ENCODE results near the gene ZNF468.
"Not testable (repeated sequence)": the region's sequence is repeated elsewhere in the genome, so short reads cannot be mapped to it uniquely, and the experiment has no call there.

Gene ZNF468

DNA sequence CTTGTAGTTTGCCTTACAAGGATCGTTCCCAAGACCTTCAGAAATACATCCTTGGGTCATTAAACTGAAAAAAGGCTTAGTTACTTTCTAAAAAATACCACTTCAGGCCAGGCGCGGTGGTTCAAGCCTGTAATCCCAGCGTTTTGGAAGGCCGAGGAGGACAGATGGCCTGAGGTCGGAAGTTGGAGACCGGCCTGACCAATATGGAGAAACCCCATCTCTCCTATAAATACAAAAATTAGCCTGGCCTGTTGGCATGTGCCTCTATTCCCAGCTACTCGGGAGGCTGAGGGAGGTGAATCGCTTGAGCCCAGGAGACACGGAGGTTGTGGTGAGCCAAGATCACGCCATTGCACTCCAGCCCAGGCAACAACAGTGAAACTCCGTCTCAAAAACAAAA lies 33.7 kb downstream of the ZNF468 start:
- H3K9me3 ChIP-seq (replicated peaks; ENCODE audit: insufficient read depth, low read length): no peaks in the 10 kb centered on the region
- H3K27me3 ChIP-seq (replicated peaks; ENCODE audit: insufficient read depth, low read length): no peaks in the 10 kb centered on the region
- no peak overlapping the region for H2AFZ ChIP-seq (ENCODE audit: low read length)
- no peak overlapping the region for H3K4me2 ChIP-seq (ENCODE audit: low read depth, low read length)
- no peak overlapping the region for H3K27ac ChIP-seq (ENCODE audit: low read length)
- DNase-seq: no peak
- H3K4me1 ChIP-seq (ENCODE audit: low read length): no peaks in the 10 kb centered on the region
- H3K4me3 ChIP-seq (ENCODE audit: low read length): no peak overlapping the region
- no peaks in the 10 kb centered on the region for H4K20me1 ChIP-seq (ENCODE audit: insufficient read depth, low read length)
- H3K79me2 ChIP-seq (ENCODE audit: low read length): no peaks in the 10 kb centered on the region
- H3F3A ChIP-seq (ENCODE audit: insufficient read depth, low read length): no peaks in the 10 kb centered on the region
- H3K36me3 ChIP-seq (replicated peaks; ENCODE audit: insufficient read depth, low read length): no peaks in the 10 kb centered on the region
- no peak for TF ChIP-seq EZH2 (optimal IDR thresholded peaks at IDR 0.05; ENCODE audit: low read depth, low read length)
- TF ChIP-seq EZH2phosphoT487 (IDR thresholded peaks at IDR 0.05; ENCODE audit: low read length): no peak
- TF ChIP-seq CTCF (IDR thresholded peaks at IDR 0.05; ENCODE audit: low read length): no peak
- no peak overlapping the region for H3K9ac ChIP-seq (ENCODE audit: low read length)
- no peaks in the 10 kb centered on the region for H3K9me2 ChIP-seq (replicated peaks; ENCODE audit: insufficient read depth, low read length)

DNA sequence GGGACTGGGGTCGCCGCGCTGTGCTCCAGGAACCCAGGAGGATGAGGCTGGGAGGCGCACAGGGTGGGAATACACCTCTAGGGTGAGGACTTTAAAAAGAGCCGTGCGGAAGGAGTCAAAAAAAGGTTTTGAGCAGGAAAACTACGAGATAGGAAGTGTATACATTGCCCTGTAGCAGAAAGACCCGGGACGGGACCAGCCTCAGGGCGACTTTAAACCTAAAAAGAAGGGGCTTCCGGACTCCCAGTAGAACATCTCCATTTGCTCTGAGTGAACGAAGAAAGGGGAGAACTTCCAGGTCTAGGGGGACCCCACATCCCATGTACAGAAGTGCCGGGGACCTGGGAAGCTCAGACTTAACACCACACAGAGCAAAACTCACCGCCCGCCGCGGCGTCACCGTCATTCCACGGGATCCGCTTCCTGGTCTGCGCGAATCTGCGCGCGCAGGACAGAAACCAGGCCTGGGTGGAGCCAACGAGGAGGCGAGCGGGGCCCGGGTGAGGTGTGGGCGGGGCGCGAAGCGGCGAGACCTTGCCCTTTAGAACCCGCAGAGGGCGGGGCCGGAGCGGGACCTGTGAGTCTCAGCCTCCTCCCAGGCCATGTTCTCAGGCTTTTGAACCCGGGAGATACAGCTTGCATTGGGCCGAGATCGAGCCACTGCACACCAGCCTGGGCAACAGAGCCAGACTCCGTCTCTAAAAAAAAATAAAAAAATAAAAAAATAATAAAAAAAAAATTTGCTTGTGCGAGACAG lies 36.0 kb downstream of the ZNF468 start, which contains the start of gene ZNF28:
TSS of gene ZNF28 (minus strand) at position 430 of the 757 bp plus-strand sequence. CDS start 3,675 bp downstream, outside the sequence.
- not testable (repeated sequence) for H3K4me1 ChIP-seq (ENCODE audit: low read length); H4K20me1 ChIP-seq (ENCODE audit: insufficient read depth, low read length); H3F3A ChIP-seq (ENCODE audit: insufficient read depth, low read length); H3K9me2 ChIP-seq (replicated peaks; ENCODE audit: insufficient read depth, low read length); H3K9me3 ChIP-seq (replicated peaks; ENCODE audit: insufficient read depth, low read length); H3K27me3 ChIP-seq (replicated peaks; ENCODE audit: insufficient read depth, low read length); H3K27ac ChIP-seq (ENCODE audit: low read length); H3K36me3 ChIP-seq (replicated peaks; ENCODE audit: insufficient read depth, low read length); H3K79me2 ChIP-seq (ENCODE audit: low read length)
- DNase-seq: peak; percentile 39
- Histone ChIP-seq H3K4me3 (ENCODE audit: low read length) (peak within 1 kb of the TSS; percentile 67), H3K9ac (ENCODE audit: low read length) (peak within 1 kb of the TSS; percentile 44; the same call in 1 of the 2 replicates), H3K4me2 (ENCODE audit: low read depth, low read length) (peak within 1 kb of the TSS; percentile 41; the same call in 1 of the 2 replicates), H2AFZ (ENCODE audit: low read length) (peak within 1 kb of the TSS; percentile 84)

- H3K79me2 ChIP-seq (ENCODE audit: low read length); H3K9me3 ChIP-seq (replicated peaks; ENCODE audit: insufficient read depth, low read length); H3F3A ChIP-seq (ENCODE audit: insufficient read depth, low read length); H4K20me1 ChIP-seq (ENCODE audit: insufficient read depth, low read length); H3K27ac ChIP-seq (ENCODE audit: low read length); H3K9me2 ChIP-seq (replicated peaks; ENCODE audit: insufficient read depth, low read length); DNase-seq; H3K4me1 ChIP-seq (ENCODE audit: low read length); H3K36me3 ChIP-seq (replicated peaks; ENCODE audit: insufficient read depth, low read length); H3K27me3 ChIP-seq (replicated peaks; ENCODE audit: insufficient read depth, low read length): not testable (repeated sequence)
- Histone ChIP-seq H3K4me3 (ENCODE audit: low read length) (peak overlapping the region; percentile 67), H3K4me2 (ENCODE audit: low read depth, low read length) (peak overlapping the region; percentile 41; the same call in 1 of the 2 replicates), H3K9ac (ENCODE audit: low read length) (peak overlapping the region; percentile 44; the same call in 1 of the 2 replicates), H2AFZ (ENCODE audit: low read length) (peak overlapping the region; percentile 84; the same call in 1 of the 2 replicates)
Measured at GRCh38 chr19:52820472-52821203, 36.8 kb downstream of the ZNF468 start.

DNA sequence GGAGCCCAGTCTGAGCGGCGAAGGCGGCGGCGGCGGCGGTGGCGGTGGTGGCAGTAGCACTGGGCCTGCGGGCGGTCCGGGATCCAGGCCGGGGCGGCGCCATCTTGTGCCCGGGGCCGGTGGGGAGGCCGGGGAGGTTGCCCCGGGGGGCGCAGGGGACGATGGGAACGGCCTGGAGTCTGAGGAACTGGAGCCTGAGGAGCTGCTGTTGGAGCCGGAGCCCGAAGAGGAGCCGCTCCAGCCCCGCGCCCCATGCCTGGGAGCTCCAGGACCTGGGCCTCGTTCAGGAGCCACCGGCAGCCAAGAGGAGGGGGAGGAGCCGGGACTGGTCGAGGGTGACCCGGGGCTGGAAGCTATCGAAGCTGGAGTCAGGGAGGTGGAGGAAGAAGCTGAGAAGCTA lies 47.6 kb downstream of the ZNF468 start:
- H3K27ac ChIP-seq (ENCODE audit: low read length): no peak overlapping the region

DNA sequence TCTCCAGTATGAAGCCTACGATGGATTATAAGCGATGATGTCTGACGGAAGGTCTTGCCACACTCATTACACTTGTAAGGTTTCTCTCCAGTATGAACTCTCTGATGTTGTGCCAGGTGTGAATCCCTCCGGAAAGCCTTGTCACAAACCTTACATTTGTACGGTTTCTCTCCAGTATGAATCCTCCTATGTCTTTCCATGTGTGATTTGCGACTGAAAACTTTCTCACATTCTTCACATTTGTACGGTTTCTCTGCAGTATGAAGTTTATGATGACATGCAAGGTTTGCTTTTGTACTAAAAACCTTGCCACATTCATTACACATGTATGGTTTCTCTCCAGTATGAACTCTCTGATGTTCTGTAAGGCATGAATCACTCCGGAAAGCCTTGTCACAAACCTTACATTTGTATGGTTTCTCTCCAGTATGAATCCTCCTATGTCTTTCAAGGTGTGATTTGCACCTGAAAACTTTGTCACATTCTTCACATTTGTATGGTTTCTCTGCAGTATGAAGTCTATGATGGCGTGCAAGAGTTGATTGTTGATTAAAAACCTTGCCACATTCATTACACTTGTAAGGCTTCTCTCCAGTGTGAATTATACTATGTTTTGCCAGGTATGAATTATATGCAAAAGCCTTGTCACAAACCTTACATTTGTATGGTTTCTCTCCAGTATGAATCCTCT lies 57.3 kb downstream of the ZNF468 start:
- not testable (repeated sequence) for H3K4me2 ChIP-seq (ENCODE audit: low read depth, low read length); H3F3A ChIP-seq (ENCODE audit: insufficient read depth, low read length); H3K27ac ChIP-seq (ENCODE audit: low read length); H3K27me3 ChIP-seq (replicated peaks; ENCODE audit: insufficient read depth, low read length); H3K9me3 ChIP-seq (replicated peaks; ENCODE audit: insufficient read depth, low read length); H3K4me1 ChIP-seq (ENCODE audit: low read length); H3K4me3 ChIP-seq (ENCODE audit: low read length); H3K9me2 ChIP-seq (replicated peaks; ENCODE audit: insufficient read depth, low read length); DNase-seq; H2AFZ ChIP-seq (ENCODE audit: low read length); H3K79me2 ChIP-seq (ENCODE audit: low read length); H3K9ac ChIP-seq (ENCODE audit: low read length); H4K20me1 ChIP-seq (ENCODE audit: insufficient read depth, low read length)
- H3K36me3 ChIP-seq (replicated peaks; ENCODE audit: insufficient read depth, low read length): peaks cover 14% of the 10 kb centered on the region

More for the DNA sequence above, 47.6 kb downstream of the ZNF468 start:
- DNase-seq: no peak
- H3F3A ChIP-seq (ENCODE audit: insufficient read depth, low read length): no peaks in the 10 kb centered on the region
- no peak overlapping the region for H3K4me2 ChIP-seq (ENCODE audit: low read depth, low read length)
- no peaks in the 10 kb centered on the region for H3K9me2 ChIP-seq (replicated peaks; ENCODE audit: insufficient read depth, low read length)
- no peak overlapping the region for H3K9ac ChIP-seq (ENCODE audit: low read length)
- no peaks in the 10 kb centered on the region for H3K27me3 ChIP-seq (replicated peaks; ENCODE audit: insufficient read depth, low read length)
- H3K4me1 ChIP-seq (ENCODE audit: low read length): no peaks in the 10 kb centered on the region
- no peaks in the 10 kb centered on the region for H4K20me1 ChIP-seq (ENCODE audit: insufficient read depth, low read length)
- TF ChIP-seq CTCF (IDR thresholded peaks at IDR 0.05; ENCODE audit: low read length) (no peak), EZH2phosphoT487 (IDR thresholded peaks at IDR 0.05; ENCODE audit: low read length) (no peak), EZH2 (optimal IDR thresholded peaks at IDR 0.05; ENCODE audit: low read depth, low read length) (no peak)
- no peaks in the 10 kb centered on the region for H3K9me3 ChIP-seq (replicated peaks; ENCODE audit: insufficient read depth, low read length)
- H3K36me3 ChIP-seq (replicated peaks; ENCODE audit: insufficient read depth, low read length): no peaks in the 10 kb centered on the region
- no peaks in the 10 kb centered on the region for H3K79me2 ChIP-seq (ENCODE audit: low read length)
- H3K4me3 ChIP-seq (ENCODE audit: low read length): no peak overlapping the region
- no peak overlapping the region for H2AFZ ChIP-seq (ENCODE audit: low read length)

All from MM.1S (cell line).